Measurements from ENCODE around the gene ZP2. TPM values are rescaled to one million over a fixed set of nuclear protein-coding genes. Genes with fewer than 3 reads are reported as not detected.
A peak's percentile ranks its signal among the peaks of the same experiment; 100 is the strongest.
"Not testable (repeated sequence)": the region's sequence is repeated elsewhere in the genome, so short reads cannot be mapped to it uniquely, and the experiment has no call there.

Gene ZP2
- total RNA-seq, 1 donor from 2014 or later: not detected

DNA sequence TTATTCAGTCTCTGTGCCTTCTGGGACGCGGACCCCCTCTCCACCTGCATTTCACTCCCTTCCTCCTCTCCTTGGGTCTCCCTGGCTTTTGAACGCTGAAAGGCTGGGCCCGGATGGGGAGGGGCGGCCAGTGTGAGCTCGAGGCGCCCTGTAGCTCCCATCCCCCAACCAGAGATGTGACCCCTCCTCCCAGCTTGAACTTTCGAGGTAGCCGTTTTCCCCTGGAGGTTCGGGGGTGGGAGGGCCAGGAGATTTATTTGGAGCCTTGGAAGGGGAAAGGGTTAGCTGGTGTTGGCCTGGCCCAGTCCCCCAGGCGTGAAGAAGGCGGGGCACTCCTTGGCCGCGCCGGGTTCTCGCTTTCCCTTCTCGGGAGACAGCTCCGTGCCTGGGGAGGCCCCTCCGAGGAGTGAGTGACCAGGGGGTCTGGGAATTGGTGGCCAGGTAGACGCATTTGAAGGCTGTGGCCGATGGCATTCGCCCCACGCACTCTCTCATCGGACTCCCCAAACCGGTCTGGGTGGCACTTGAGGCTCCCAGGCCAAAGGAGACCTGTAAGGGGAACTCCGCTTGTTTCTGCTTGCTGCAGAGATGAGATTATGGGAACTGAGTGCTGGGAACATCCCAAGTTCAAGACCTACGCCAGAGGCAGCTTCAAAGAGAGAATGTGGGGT is 52.0 kb downstream of the ZP2 start:
- intact Hi-C loops (cut with DNase I): loop anchor here (2.0 to 10.0 kb wide), 4 partner anchors 29 to 1518 kb away; no protein-coding TSS in a partner anchor
- ATAC-seq (peak; percentile 37), DNase-seq (ENCODE audit: missing footprints) (no peak)

GRCh38 chr16:21158208-21159110 is 52.9 kb downstream of the ZP2 start, which contains the start of gene LDAF1:
Gene LDAF1, plus strand, starts transcription at chr16:21158674. Its CDS starts 2,509 bp downstream, at chr16:21161183.
- intact Hi-C loops (cut with DNase I): loop anchor here (2.0 to 10.0 kb wide), 4 partner anchors 30 to 1519 kb away; no protein-coding TSS in a partner anchor
- ATAC-seq: peak; percentile 94
- peak; percentile 93 for DNase-seq (ENCODE audit: missing footprints)

GRCh38 chr16:21157632-21158031 is 53.7 kb downstream of the ZP2 start:
- intact Hi-C loops (cut with DNase I): loop anchor here (2.0 to 10.0 kb wide), 4 partner anchors 31 to 1520 kb away; no protein-coding TSS in a partner anchor
- DNase-seq (ENCODE audit: missing footprints) (no peak), ATAC-seq (no peak)

DNA sequence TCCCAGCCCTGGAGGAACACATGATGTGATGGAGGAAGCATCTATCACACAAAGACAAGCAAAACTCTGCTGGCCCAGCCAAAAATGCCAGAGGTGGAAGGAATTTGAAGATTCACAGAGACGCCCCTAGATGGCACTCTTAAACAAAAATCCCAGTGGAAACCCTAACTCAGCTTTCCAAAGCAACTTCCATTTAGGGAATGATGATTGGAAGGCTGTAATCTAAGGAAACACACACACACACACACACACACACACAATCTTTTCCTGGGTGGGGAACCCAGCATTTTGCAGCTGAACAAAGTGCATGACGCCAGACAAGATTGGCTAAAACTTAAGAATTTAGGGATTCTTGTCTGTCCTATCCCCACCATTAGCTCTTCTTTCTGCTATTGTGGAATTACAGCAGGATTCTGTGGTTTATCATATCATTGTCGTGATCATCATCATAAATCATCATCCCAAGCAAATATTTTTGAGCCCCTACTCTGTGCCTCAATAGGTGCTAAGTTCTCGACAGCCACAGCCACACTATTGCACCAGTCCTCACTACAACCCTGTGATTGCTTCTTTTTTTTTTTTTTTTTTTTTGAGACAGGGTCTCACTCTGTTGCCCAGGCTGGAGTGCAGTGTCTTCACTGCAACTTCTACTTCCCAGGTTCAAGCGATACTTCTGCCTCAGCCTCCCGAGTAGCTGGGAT is 54.5 kb downstream of the ZP2 start:
- intact Hi-C loops (cut with DNase I): loop anchor here (1.0 to 10.0 kb wide), 4 partner anchors 143 to 1520 kb away; no protein-coding TSS in a partner anchor
- DNase-seq (ENCODE audit: missing footprints): no peak
- ATAC-seq: peak; percentile 22

- not testable (repeated sequence) for ATAC-seq; DNase-seq (ENCODE audit: missing footprints)
- intact Hi-C loops (cut with DNase I): loop anchor here (1.0 to 10.0 kb wide), 4 partner anchors 144 to 1521 kb away; no protein-coding TSS in a partner anchor
These were observed 55.4 kb downstream of the ZP2 start for GRCh38 chr16:21156011-21156410.

DNA sequence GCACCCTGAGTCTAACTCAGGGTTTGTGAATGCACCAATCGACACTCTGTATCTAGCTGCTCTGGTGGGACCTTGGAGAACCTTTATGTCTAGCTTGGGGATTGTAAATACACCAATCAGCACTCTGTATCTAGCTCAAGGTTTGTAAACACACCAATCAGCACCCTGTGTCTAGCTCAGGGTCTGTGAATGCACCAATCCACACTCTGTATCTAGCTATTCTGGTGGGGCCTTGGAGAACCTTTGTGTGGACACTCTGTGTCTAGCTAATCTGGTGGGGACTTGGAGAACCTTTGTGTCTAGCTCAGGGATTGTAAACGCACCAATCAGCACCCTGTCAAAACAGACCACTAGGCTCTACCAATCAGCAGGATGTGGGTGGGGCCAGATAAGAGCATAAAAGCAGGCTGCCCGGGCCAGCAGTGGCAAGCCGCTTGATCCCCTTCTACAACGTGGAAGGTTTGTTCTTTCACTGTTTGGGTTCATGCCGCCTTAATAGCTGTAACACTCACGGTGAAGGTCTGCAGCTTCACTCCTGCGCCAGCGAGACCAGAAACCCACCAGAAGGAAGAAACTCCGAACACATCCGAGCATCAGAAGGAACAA is 58.1 kb downstream of the ZP2 start:
- ATAC-seq; DNase-seq (ENCODE audit: missing footprints): not testable (repeated sequence)
- intact Hi-C loops (cut with DNase I): loop anchor here (10.0 kb wide), 1 partner anchor 402 kb away; no protein-coding TSS in a partner anchor

DNA sequence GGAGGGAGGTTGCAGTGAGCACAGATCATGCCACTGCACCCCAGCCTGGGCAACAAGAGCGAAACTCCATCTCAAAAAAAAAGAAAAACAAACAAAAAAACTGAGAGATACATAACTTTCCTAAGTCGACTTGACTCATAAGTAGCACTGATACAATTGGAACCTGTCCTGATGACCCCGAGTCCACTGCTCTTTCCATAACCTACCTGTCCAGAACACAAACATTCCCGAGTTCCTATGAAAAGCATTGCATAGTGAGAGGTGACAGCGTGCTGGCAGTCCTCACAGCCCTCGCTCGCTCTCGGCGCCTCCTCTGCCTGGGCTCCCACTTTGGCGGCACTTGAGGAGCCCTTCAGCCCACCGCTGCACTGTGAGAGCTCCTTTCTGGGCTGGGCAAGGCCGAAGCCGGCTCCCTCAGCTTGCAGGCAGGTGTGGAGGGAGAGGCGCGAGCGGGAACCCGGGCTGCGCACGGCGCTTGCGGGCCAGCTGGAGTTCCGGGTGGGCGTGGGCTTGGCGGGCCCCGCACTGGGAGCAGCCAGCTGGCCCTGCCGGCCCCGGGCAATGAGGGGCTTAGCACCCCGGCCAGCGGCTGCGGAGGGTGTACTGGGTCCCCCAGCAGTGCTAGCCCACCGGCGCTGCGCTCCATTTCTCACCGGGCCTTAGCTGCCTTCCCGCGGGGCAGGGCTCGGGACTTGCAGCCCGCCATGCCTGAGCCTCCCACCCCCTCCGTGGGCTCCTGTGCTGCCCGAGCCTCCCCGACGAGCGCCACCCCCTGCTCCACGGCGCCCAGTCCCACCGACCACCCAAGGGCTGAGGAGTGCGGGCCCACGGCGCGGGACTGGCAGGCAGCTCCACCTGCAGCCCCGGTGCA is 59.0 kb downstream of the ZP2 start:
- not testable (repeated sequence) for ATAC-seq; DNase-seq (ENCODE audit: missing footprints)
- intact Hi-C loops (cut with DNase I): loop anchor here (10.0 kb wide), 1 partner anchor 402 kb away; no protein-coding TSS in a partner anchor

- intact Hi-C loops (cut with DNase I): loop anchor here (10.0 kb wide), 1 partner anchor 404 kb away; no protein-coding TSS in a partner anchor
- DNase-seq (ENCODE audit: missing footprints) (no peak), ATAC-seq (peak; percentile 66)
These were observed 60.9 kb downstream of the ZP2 start, which contains the start of gene DNAH3 for GRCh38 chr16:21150375-21151001. Gene DNAH3, minus strand, starts transcription at chr16:21150846. Its CDS starts 527 bp downstream, at chr16:21150319.

Other genes starting within 250 kb of the ZP2 start
- gene DNAH3, start 60.7 kb downstream of the ZP2 start, total RNA-seq: 1.0 TPM
- 129 TPM for gene LDAF1, start 52.9 kb downstream of the ZP2 start, total RNA-seq
- not detected for gene ANKS4B, start 22.1 kb upstream of the ZP2 start, total RNA-seq
- 63.3 TPM for gene CRYM, start 66.7 kb upstream of the ZP2 start, total RNA-seq